ENCODE measurements around the gene CYP11A1.

DNA sequence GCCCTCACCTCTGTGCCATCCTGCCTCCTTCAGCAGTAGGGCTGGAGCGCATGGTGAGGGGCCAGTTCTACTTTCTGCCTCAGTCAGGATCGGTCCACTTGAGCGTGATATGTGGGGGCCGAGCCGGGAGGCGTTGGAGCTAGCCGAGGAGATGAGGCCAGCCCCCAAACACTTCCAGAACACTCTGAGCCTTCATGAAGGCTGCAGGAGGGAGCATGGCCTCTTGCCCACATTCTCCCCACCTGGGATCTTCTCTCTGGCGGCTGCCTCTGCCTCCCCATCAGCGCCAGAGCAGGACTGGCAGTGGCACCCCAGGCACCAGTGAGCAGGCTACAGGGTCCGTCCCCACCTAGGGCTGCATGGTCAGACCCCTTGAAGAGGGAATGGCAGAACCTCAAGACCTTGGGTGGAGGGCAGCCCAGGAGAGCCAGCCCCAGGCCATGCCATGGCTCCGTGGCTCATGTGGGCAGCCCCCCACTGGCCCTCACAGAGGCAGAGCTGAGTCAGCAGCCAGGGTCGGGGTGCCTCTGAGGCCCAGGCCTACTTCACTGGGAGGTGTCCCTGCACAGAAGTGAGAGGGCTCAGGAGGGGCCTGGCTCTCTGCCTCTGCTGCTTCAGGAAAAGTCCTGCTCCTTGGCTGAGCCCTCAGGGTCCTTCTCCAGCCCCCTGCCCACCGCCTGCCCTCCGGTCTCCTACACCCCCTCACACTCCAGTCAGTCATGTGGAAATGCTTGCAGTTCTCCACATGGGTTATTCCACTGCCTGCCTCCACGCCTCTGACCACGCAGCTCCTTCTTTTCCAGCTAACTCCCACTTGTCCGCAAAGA is 28.1 kb upstream of the CYP11A1 start:
- TF ChIP-seq CTCF (IDR thresholded peaks at IDR 0.05) (no peak), POLR2A (IDR thresholded peaks at IDR 0.05) (no peak)

Data from suprapubic skin (tissue), 3 donors.